H1 (cell line): ENCODE measurements around the gene PAPSS2. TPM values are rescaled to one million over a fixed set of nuclear protein-coding genes. Genes with fewer than 3 reads are reported as not detected.

Experiments
- CTCF ChIA-PET: fragments of 300-600 bp; sonication (Branson Sonifier 250); formaldehyde crosslinking; loops from one replicate; lab custom pipeline; 2021; ENCODE audit not compliant: partially characterized antibody; lab: Charles Lee
- POLR2A ChIA-PET: fragments of 300-600 bp; sonication (Branson Sonifier 250); formaldehyde crosslinking; loops from one replicate; lab custom pipeline; 2021; ENCODE audit warnings: inconsistent platforms; ENCODE audit not compliant: partially characterized antibody; lab: Charles Lee
- DNase-seq, 2 experiments: peaks; one replicate each; pipeline versions ENCODE4 v3.0.0 to v3.0.0-alpha.2; 2010 to 2022; ENCODE audit warnings: low spot score in 2 of 2, low read depth in 1 of 2, mixed read lengths in 1 of 2
- FAIRE-seq: peaks from 2 replicates; lab custom pipeline; 2011; peaks lifted over from hg19 to GRCh38; lab: Jason Lieb, UNC
- H2AFZ ChIP-seq: 2 replicates; pipeline ENCODE4 v1.8.1; 2012; ENCODE audit warnings: low read length, inconsistent platforms
- H2AK5ac ChIP-seq: 2 replicates; pipeline ENCODE4 v1.6.1; 2013; ENCODE audit warnings: low read depth, low read length
- H2BK120ac ChIP-seq: replicated peaks from 2 replicates; pipeline ENCODE3; 2013; ENCODE audit warnings: low read depth, low read length, inconsistent platforms
- H2BK12ac ChIP-seq: 2 replicates; pipeline ENCODE4 v1.6.1; 2013; ENCODE audit warnings: low read depth, low read length
- H2BK15ac ChIP-seq: 2 replicates; pipeline ENCODE4 v1.6.1; 2013; ENCODE audit warnings: low read length
- H2BK20ac ChIP-seq: 2 replicates; pipeline ENCODE4 v1.6.1; 2013; ENCODE audit warnings: low read length
- H2BK5ac ChIP-seq: 2 replicates; pipeline ENCODE4 v1.6.1; 2013; ENCODE audit warnings: low read depth, low read length
- H3K14ac ChIP-seq: 2 replicates; pipeline ENCODE4 v1.6.1; 2013; ENCODE audit warnings: inconsistent platforms; ENCODE audit not compliant: insufficient read length
- H3K18ac ChIP-seq: 2 replicates; pipeline ENCODE4 v1.6.1; 2013; ENCODE audit warnings: low read length; ENCODE audit errors: extremely low read depth
- H3K23ac ChIP-seq: 2 replicates; pipeline ENCODE4 v1.6.1; 2013; ENCODE audit warnings: inconsistent platforms; ENCODE audit not compliant: insufficient read length
- H3K23me2 ChIP-seq: 2 replicates; pipeline ENCODE4 v1.6.1; 2013; ENCODE audit warnings: low read depth, low read length
- H3K27ac ChIP-seq: 2 replicates; pipeline ENCODE4 v1.6.1; 2011; ENCODE audit warnings: low read depth, low read length, inconsistent platforms
- H3K27me3 ChIP-seq, 4 experiments: replicated peaks in 1 of 4; 1 replicate in 1 of 4; 2 replicates in 3 of 4; pipeline versions ENCODE4 v1.6.1 to v1.8.1; 2011 to 2013; ENCODE audit warnings: low read length in 3 of 4, mild to moderate bottlenecking in 3 of 4, inconsistent platforms in 2 of 4, mixed read lengths in 2 of 4, moderate library complexity in 1 of 4; ENCODE audit not compliant: control insufficient read depth in 3 of 4, insufficient read depth in 3 of 4; ENCODE audit errors: extremely low read depth in 1 of 4
- H3K36me3 ChIP-seq, 4 experiments: 2 replicates each; pipeline versions ENCODE4 v1.6.1 to v1.8.1; 2011 to 2013; ENCODE audit warnings: mild to moderate bottlenecking in 4 of 4, low read length in 3 of 4, moderate library complexity in 2 of 4, control low read depth in 1 of 4, inconsistent platforms in 1 of 4; ENCODE audit not compliant: insufficient read depth in 4 of 4, control insufficient read depth in 2 of 4
- H3K4ac ChIP-seq: replicated peaks from 2 replicates; pipeline ENCODE3; 2013; ENCODE audit warnings: low read length, low read depth, mixed read lengths, inconsistent platforms; ENCODE audit not compliant: insufficient read length
- H3K4me1 ChIP-seq, 4 experiments: replicated peaks in 1 of 4; 1 replicate in 1 of 4; 2 replicates in 3 of 4; pipeline versions ENCODE4 v1.6.1 to v1.8.1; 2011 to 2013; ENCODE audit warnings: low read length in 3 of 4, inconsistent platforms in 2 of 4, mixed read lengths in 1 of 4; ENCODE audit not compliant: insufficient read depth in 4 of 4, control insufficient read depth in 3 of 4
- H3K4me2 ChIP-seq, 2 experiments: 2 replicates each; pipeline versions ENCODE4 v1.6.1 to v1.8.1; 2011 to 2013; ENCODE audit warnings: low read depth in 2 of 2, low read length in 2 of 2, control low read depth in 1 of 2, inconsistent platforms in 1 of 2, mild to moderate bottlenecking in 1 of 2; ENCODE audit not compliant: insufficient read depth in 1 of 2
- H3K4me3 ChIP-seq, 4 experiments: fragments of 200-600, 300-600 bp in 1 of 4; sonication (generic), shearing (Covaris generic), sonication (Bioruptor Twin) in 1 of 4; 2 replicates each; pipeline versions ENCODE4 v1.5.1 to v1.8.1; 2011 to 2016; ENCODE audit warnings: low read length in 4 of 4, low read depth in 3 of 4, control low read depth in 2 of 4, inconsistent platforms in 2 of 4, mild to moderate bottlenecking in 2 of 4, mixed read lengths in 1 of 4, moderate library complexity in 1 of 4; ENCODE audit not compliant: insufficient read depth in 2 of 4; ENCODE audit errors: extremely low read depth in 1 of 4
- H3K56ac ChIP-seq: replicated peaks from 2 replicates; pipeline ENCODE3; 2013; ENCODE audit warnings: low read depth, mild to moderate bottlenecking, mixed read lengths, low read length, inconsistent platforms; ENCODE audit not compliant: insufficient read length
- H3K79me1 ChIP-seq: 2 replicates; pipeline ENCODE4 v1.6.1; 2013; ENCODE audit warnings: low read depth, low read length, control low read depth
- H3K79me2 ChIP-seq, 2 experiments: 2 replicates each; pipeline versions ENCODE4 v1.6.1 to v1.8.1; 2012 to 2013; ENCODE audit warnings: low read length in 2 of 2, mild to moderate bottlenecking in 2 of 2, inconsistent platforms in 1 of 2; ENCODE audit not compliant: insufficient read depth in 2 of 2, control insufficient read depth in 1 of 2
- H3K9ac ChIP-seq, 4 experiments: replicated peaks in 1 of 4; 1 replicate in 1 of 4; 2 replicates in 3 of 4; pipeline versions ENCODE4 v1.6.1 to v1.8.1; 2011 to 2013; ENCODE audit warnings: low read depth in 3 of 4, low read length in 3 of 4, control low read depth in 2 of 4, mild to moderate bottlenecking in 2 of 4, moderate library complexity in 2 of 4, inconsistent platforms in 1 of 4; ENCODE audit errors: extremely low read depth in 1 of 4
- H3K9me3 ChIP-seq, 2 experiments: 2 replicates each; pipeline versions ENCODE4 v1.6.1 to v1.8.1; 2012 to 2013; ENCODE audit warnings: mild to moderate bottlenecking in 2 of 2, moderate library complexity in 2 of 2, control low read depth in 1 of 2, inconsistent platforms in 1 of 2, low read depth in 1 of 2, low read length in 1 of 2, mixed read lengths in 1 of 2; ENCODE audit not compliant: insufficient read depth in 2 of 2
- H4K20me1 ChIP-seq, 2 experiments: replicated peaks in 1 of 2; 2 replicates each; pipeline versions ENCODE3 to v1.8.1; 2011 to 2013; ENCODE audit warnings: inconsistent platforms in 2 of 2, low read length in 2 of 2, mild to moderate bottlenecking in 1 of 2; ENCODE audit not compliant: insufficient read depth in 2 of 2, control insufficient read depth in 1 of 2
- H4K5ac ChIP-seq: 2 replicates; pipeline ENCODE4 v1.6.1; 2013; ENCODE audit warnings: low read length, low read depth, mixed read lengths, inconsistent platforms; ENCODE audit not compliant: insufficient read length
- H4K8ac ChIP-seq: 2 replicates; pipeline ENCODE4 v1.8.0; 2013; ENCODE audit warnings: mild to moderate bottlenecking, moderate library complexity, low read length, inconsistent platforms; ENCODE audit not compliant: insufficient read depth; ENCODE audit errors: extremely low read depth
- H4K91ac ChIP-seq: replicated peaks from 2 replicates; pipeline ENCODE3; 2013; ENCODE audit warnings: low read length, mixed read lengths, inconsistent platforms; ENCODE audit not compliant: insufficient read length
- BACH1 ChIP-seq: IDR thresholded peaks from 2 replicates; pipeline ENCODE4 v1.6.1; 2012; ENCODE audit warnings: low read length, improper control_type of control experiment
- CBX8 ChIP-seq: fragments of 300-800, 300-1000 bp; sonication (generic); IDR thresholded peaks from 2 replicates; pipeline ENCODE4 v1.7.1; 2016; ENCODE audit warnings: low read depth, low read length, borderline replicate concordance
- CTBP2 ChIP-seq: IDR thresholded peaks from 2 replicates; pipeline ENCODE4 v1.7.0; 2011; ENCODE audit warnings: borderline replicate concordance, mild to moderate bottlenecking, moderate library complexity, mixed read lengths, low read length; ENCODE audit not compliant: insufficient read depth, insufficient read length
- EGR1 ChIP-seq: IDR thresholded peaks from 2 replicates; pipeline ENCODE4 v1.6.1; 2011; ENCODE audit warnings: low read depth, low read length, borderline replicate concordance
- HDAC2 ChIP-seq, 2 experiments: fragments of 300-600 bp in 1 of 2; sonication (generic) in 1 of 2; IDR thresholded peaks; 2 replicates each; pipeline ENCODE4 v1.6.1; 2011 to 2012; ENCODE audit warnings: low read depth in 2 of 2, low read length in 2 of 2, mild to moderate bottlenecking in 2 of 2, moderate library complexity in 2 of 2, borderline replicate concordance in 1 of 2, inconsistent platforms in 1 of 2
- HDAC6 ChIP-seq: IDR thresholded peaks from one replicate; pipeline ENCODE4 v1.7.1; 2012; ENCODE audit warnings: low read depth, mild to moderate bottlenecking, inconsistent platforms, low read length, moderate library complexity
- KDM1A ChIP-seq: fragments of 200-600, 300-600 bp; sonication (generic); IDR thresholded peaks from 2 replicates; pipeline ENCODE4 v1.7.1; 2016; ENCODE audit warnings: mild to moderate bottlenecking, low read length, borderline replicate concordance
- KDM4A ChIP-seq: IDR thresholded peaks from one replicate; pipeline ENCODE4 v1.7.1; 2012; ENCODE audit warnings: low read depth, mild to moderate bottlenecking, moderate library complexity, low read length, inconsistent platforms; ENCODE audit not compliant: severe bottlenecking
- KDM5A ChIP-seq: fragments of 200-600 bp; IDR thresholded peaks from 2 replicates; pipeline ENCODE4 v1.7.1; 2012; ENCODE audit warnings: mild to moderate bottlenecking, low read length, inconsistent platforms, mixed read lengths
- RAD21 ChIP-seq, 2 experiments: IDR thresholded peaks in 1 of 2; conservative IDR thresholded peaks in 1 of 2; 2 replicates each; pipeline ENCODE4 v1.6.1; 2011; ENCODE audit warnings: low read depth in 2 of 2, low read length in 2 of 2, improper control_type of control experiment in 1 of 2, inconsistent platforms in 1 of 2, mild to moderate bottlenecking in 1 of 2, moderate library complexity in 1 of 2
- SIX5 ChIP-seq: IDR thresholded peaks from 2 replicates; pipeline ENCODE4 v1.6.1; 2011; ENCODE audit warnings: mild to moderate bottlenecking, low read depth, low read length
- TAF7 ChIP-seq: optimal IDR thresholded peaks from 2 replicates; pipeline ENCODE3; 2011; ENCODE audit warnings: low read depth, mild to moderate bottlenecking, inconsistent platforms, low read length, moderate library complexity, borderline replicate concordance
- TBP ChIP-seq: IDR thresholded peaks from 2 replicates; pipeline ENCODE4 v1.6.1; 2011; ENCODE audit warnings: low read depth, low read length, improper control_type of control experiment
- WGBS, 2 experiments: shearing (Covaris generic) in 1 of 2; methylation state at CpG; one replicate each; pipeline versions ENCODE4 v1.1.6 to v1.1.7; 2013 to 2015; ENCODE audit warnings: low lambda C conversion rate in 2 of 2, mixed read lengths in 2 of 2, inconsistent platforms in 1 of 2, low coverage in 1 of 2, missing lambda C conversion rate in 1 of 2; ENCODE audit not compliant: insufficient replicate concordance in 2 of 2, insufficient coverage in 1 of 2, insufficient read length in 1 of 2; ENCODE audit errors: extremely low coverage in 1 of 2, missing lambda C conversion rate in 1 of 2; 5-methylcytosine and 5-hydroxymethylcytosine counted together
- polyA plus RNA-seq, 7 experiments: library from polyadenylated mRNA; depleted of rRNA in 3 of 7; stranded (reverse) in 5 of 7; unstranded in 2 of 7; fragments of >200 nt in 5 of 7; fragments of 200-250 nt in 2 of 7; gene quantifications; 1 replicate in 5 of 7; 2 replicates in 1 of 7; 4 replicates in 1 of 7; pipeline versions ENCODE4 v1.2.1 to v1.2.3, GENCODE V29; 2011 to 2013; ENCODE audit warnings: missing spikeins in 2 of 7, mixed read lengths in 2 of 7
- total RNA-seq: library from RNA; stranded (reverse); fragmentation: NEBNext Ultra II Directional; extraction: Animal tissue kit (Norgen Biotek cat#: 25700); gene quantifications from 2 replicates; pipeline ENCODE4 v1.2.1, GENCODE V29; 2021

PAPSS2 gene
- total and polyA plus RNA-seq, 2 of the 8 experiments (the other 6 are each of a cell fraction or from before 2014, with no cell fraction given) = 7.6 to 20.2 TPM

- 87% methylated on average over 5 of the region's 5 CpGs; no CpG with 5 or more reads in 1 of the 2 experiments for WGBS, 2 experiments
- no peak overlapping the region for H3K27ac ChIP-seq
- peaks cover 0 to 25% of the 10 kb centered on the region in 2 experiments; a peak in 2 of 4 replicates for H3K79me2 ChIP-seq
- peaks cover 6 to 28% (median 16%) of the 10 kb centered on the region in 4 experiments; a peak in 6 of 7 replicates for H3K4me1 ChIP-seq
- H3K18ac ChIP-seq = no peak overlapping the region
- no peak for FAIRE-seq
- peaks cover 7% of the 10 kb centered on the region for H3K23me2 ChIP-seq
- no peak overlapping the region for H3K9ac ChIP-seq
- 0 out of 2 replicates have a peak overlapping the region, but pooled peaks have one; percentile 41 for H2BK12ac ChIP-seq
- CTCF ChIA-PET = interaction anchor here (0.7 to 1.4 kb wide), 7 partner anchors 26 to 125 kb away, joined by 3 to 7 read pairs (median 3); no protein-coding TSS in a partner anchor
- no peaks in the 10 kb centered on the region for H3K79me1 ChIP-seq
- H3K23ac ChIP-seq = no peak overlapping the region
- 0 out of 2 replicates have a peak overlapping the region, but pooled peaks have one; percentile 2 for H2AK5ac ChIP-seq
- H2AFZ ChIP-seq = no peak overlapping the region
- H2BK20ac ChIP-seq = no peak overlapping the region
- H4K20me1 ChIP-seq = no peaks in the 10 kb centered on the region
- peak overlapping the region; percentile 90 to 95; a peak in 1 of 4 replicates for H3K4me2 ChIP-seq
- no peak overlapping the region for H2BK5ac ChIP-seq
- no peak overlapping the region for H2BK15ac ChIP-seq
- DNase-seq = no peak
- H3K4ac ChIP-seq = no peak overlapping the region
- no peak overlapping the region for H4K91ac ChIP-seq
- H3K4me3 ChIP-seq = no peak overlapping the region
- no peak overlapping the region for H2BK120ac ChIP-seq
- H3K9me3 ChIP-seq = no peaks in the 10 kb centered on the region
- no peaks in the 10 kb centered on the region for H3K27me3 ChIP-seq
- H4K8ac ChIP-seq = no peak overlapping the region
- no peak overlapping the region for H3K14ac ChIP-seq
- POLR2A ChIA-PET = interaction anchor here (0.6 to 1.6 kb wide), 6 partner anchors 9 to 204 kb away, joined by 3 to 5 read pairs (median 4); no protein-coding TSS in a partner anchor
- H4K5ac ChIP-seq = no peak overlapping the region
- no peak overlapping the region for H3K56ac ChIP-seq
- H3K36me3 ChIP-seq = no peaks in the 10 kb centered on the region
- TF ChIP-seq TBP (no peak), EGR1 (no peak), CBX8 (no peak), RAD21 (IDR thresholded peaks at IDR 0.05 in 1 of 2, conservative IDR thresholded peaks at IDR 0.05 in 1 of 2; ENCODE audit: low read depth in 2 of 2, low read length in 2 of 2) (no peak), HDAC2 (IDR thresholded peaks at IDR 0.05; ENCODE audit: borderline replicate concordance in 1 of 2, low read depth in 2 of 2, low read length in 2 of 2) (no peak), SIX5 (no peak), KDM4A (no peak), BACH1 (no peak), HDAC6 (no peak), KDM5A (no peak), KDM1A (no peak), TAF7 (no peak), CTBP2 (no peak)
Observed at GRCh38 chr10:87658321-87658795, 1.3 kb upstream of the PAPSS2 start.
